ENCODE data around the gene DHPS. TPM values are rescaled to one million over a fixed set of nuclear protein-coding genes. Genes with fewer than 3 reads are reported as not detected.

The DHPS gene
- total and polyA plus RNA-seq, 7 donors: 70.0 to 86.7 (median 83.8) TPM

DNA sequence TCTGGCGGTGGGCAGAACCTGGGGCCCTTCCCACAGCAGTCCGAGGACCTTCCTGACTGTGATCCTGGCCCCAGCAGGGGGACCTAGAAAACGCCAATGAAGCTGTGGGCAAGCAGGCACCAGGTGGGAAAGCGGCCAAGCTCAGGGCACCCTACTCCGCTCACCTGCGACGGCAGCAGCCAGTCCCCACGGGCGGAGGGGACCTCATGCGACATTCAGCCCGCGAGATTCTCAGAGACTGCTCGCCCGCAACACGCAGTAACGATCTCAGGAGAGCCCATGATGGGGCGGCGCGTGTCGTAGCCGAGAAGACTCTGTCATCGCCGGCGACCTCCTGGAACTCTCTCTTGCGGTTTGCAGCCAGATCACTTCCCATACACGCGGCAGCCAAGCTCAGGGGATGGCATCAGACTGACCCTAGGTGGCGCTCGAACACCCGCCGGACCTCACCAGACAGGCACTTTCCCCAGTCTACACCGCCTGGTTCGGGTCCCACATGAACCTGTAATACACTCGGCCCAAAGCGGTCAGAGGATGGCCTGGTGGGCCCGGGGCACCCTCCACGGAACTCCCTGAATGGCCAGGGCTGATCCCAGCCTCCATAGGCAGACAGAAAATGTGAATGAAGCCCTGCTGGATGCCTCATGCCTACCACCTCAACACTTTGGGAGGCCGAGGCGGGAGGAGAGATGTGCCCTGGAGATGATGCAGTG lies 41.6 kb downstream of the DHPS start:
- H3K36me3 ChIP-seq (ENCODE audit: insufficient read depth in 1 of 2, low read depth in 1 of 2): no peaks in the 10 kb centered on the region
- H3K4me3 ChIP-seq: peak overlapping the region; percentile 45
- intact Hi-C loops (cut with DNase I): no loop called here
- no peak overlapping the region for H3K27ac ChIP-seq
- TF ChIP-seq CTCF (IDR thresholded peaks at IDR 0.05): peak; percentile 76
- H3K27me3 ChIP-seq (ENCODE audit: insufficient read depth in 3 of 3, low read length in 2 of 3): no peaks in the 10 kb centered on the region
- ATAC-seq (peak; percentile 83 to 91 (median 88)), DNase-seq (peak; percentile 82 to 91)
- 9% methylated on average over 39 of the region's 39 CpGs for WGBS, 3 donors
- H3K4me1 ChIP-seq: no peaks in the 10 kb centered on the region
- no peaks in the 10 kb centered on the region for H3K9me3 ChIP-seq

GRCh38 chr19:12638611-12639182 lies 43.0 kb downstream of the DHPS start:
- H3K27ac ChIP-seq: no peak overlapping the region
- H3K4me3 ChIP-seq: no peak overlapping the region
- 93 to 94% (median 93%) methylated on average over 20 to 22 of the region's 22 CpGs for WGBS, 3 donors
- intact Hi-C loops (cut with DNase I): no loop called here
- H3K4me1 ChIP-seq: no peaks in the 10 kb centered on the region
- H3K9me3 ChIP-seq: no peaks in the 10 kb centered on the region
- H3K36me3 ChIP-seq (ENCODE audit: insufficient read depth in 1 of 2, low read depth in 1 of 2): no peaks in the 10 kb centered on the region
- no peak for ATAC-seq
- no peak for TF ChIP-seq CTCF (IDR thresholded peaks at IDR 0.05)
- no peak for DNase-seq
- H3K27me3 ChIP-seq (ENCODE audit: insufficient read depth in 3 of 3, low read length in 2 of 3): no peaks in the 10 kb centered on the region

GRCh38 chr19:12636631-12637030 lies 45.0 kb downstream of the DHPS start:
- Histone ChIP-seq H3K9me3 (no peaks in the 10 kb centered on the region), H3K27me3 (ENCODE audit: insufficient read depth in 3 of 3, low read length in 2 of 3) (no peaks in the 10 kb centered on the region), H3K36me3 (ENCODE audit: insufficient read depth in 1 of 2, low read depth in 1 of 2) (peaks cover 0 to 11% of the 10 kb centered on the region in 2 donors), H3K4me1 (no peaks in the 10 kb centered on the region), H3K4me3 (no peak overlapping the region), H3K27ac (no peak overlapping the region)
- ATAC-seq: no peak
- 74 to 85% (median 82%) methylated on average over 13 of the region's 13 CpGs for WGBS, 3 donors
- no peak for TF ChIP-seq CTCF (IDR thresholded peaks at IDR 0.05)
- intact Hi-C loops (cut with DNase I): no loop called here
- no peak for DNase-seq

GRCh38 chr19:12629215-12629614 lies 52.5 kb downstream of the DHPS start:
- H3K27ac ChIP-seq: no peak overlapping the region
- DNase-seq (no peak), ATAC-seq (no peak)
- intact Hi-C loops (cut with DNase I): no loop called here
- H3K9me3 ChIP-seq: peaks cover 33% of the 10 kb centered on the region
- no peak for TF ChIP-seq CTCF (IDR thresholded peaks at IDR 0.05)
- no peak overlapping the region for H3K4me3 ChIP-seq
- 88 to 97% (median 96%) methylated on average over 7 of the region's 7 CpGs for WGBS, 3 donors
- H3K36me3 ChIP-seq (ENCODE audit: insufficient read depth in 1 of 2, low read depth in 1 of 2): peaks cover 24 to 82% of the 10 kb centered on the region in 2 donors
- no peaks in the 10 kb centered on the region for H3K4me1 ChIP-seq
- H3K27me3 ChIP-seq (ENCODE audit: insufficient read depth in 3 of 3, low read length in 2 of 3): no peaks in the 10 kb centered on the region

All from psoas muscle (tissue), 8 donors.